Motor neuron (in vitro differentiated cells): ENCODE data around the gene KRTAP5-1. TPM values are rescaled to one million over a fixed set of nuclear protein-coding genes. Genes with fewer than 3 reads are reported as not detected.

Experiments used
- ATAC-seq, 8 experiments: fragments of 200-7000 bp; cut with Tn5 transposase; replicated peaks in 6 of 8; 2 replicates each; pipeline ENCODE4 v1.8.0; 2021; ENCODE audit warnings: mild to moderate bottlenecking in 8 of 8, moderate library complexity in 8 of 8
- H3K27ac ChIP-seq, 2 donors: fragments of 250-450 bp; sonication (Bioruptor Pico); 2 replicates each; pipeline ENCODE4 v1.9.0; 2021; ENCODE audit warnings: antibody characterized with exemption in 2 of 2, mild to moderate bottlenecking in 2 of 2, moderate library complexity in 1 of 2
- H3K4me1 ChIP-seq, 2 donors: fragments of 250-450 bp; sonication (Bioruptor Pico); replicated peaks in 1 of 2; 2 replicates each; pipeline ENCODE4 v1.6.1; 2021; ENCODE audit warnings: antibody characterized with exemption in 2 of 2, mild to moderate bottlenecking in 2 of 2, moderate library complexity in 1 of 2
- H3K4me3 ChIP-seq, 5 donors: fragments of 250-450 bp; sonication (Bioruptor Pico); 2 replicates each; pipeline ENCODE4 v1.9.0; 2021; ENCODE audit warnings: antibody characterized with exemption in 5 of 5, mild to moderate bottlenecking in 5 of 5, moderate library complexity in 4 of 5
- WGBS, 10 experiments: fragments of 450-650 bp; shearing (Covaris generic); methylation state at CpG; one replicate each; pipeline ENCODE4 v1.0.0; 2022; 5-methylcytosine and 5-hydroxymethylcytosine counted together
- in situ Hi-C, 9 experiments: fragments of 400-800 bp; cut with MboI; loops; one replicate each; pipeline ENCODE4 v1.15.0; 2021; ENCODE audit warnings: low sequenced_read_pairs in 9 of 9, low pct_unique_long_range_greater_than_20kb in 2 of 9; ENCODE audit not compliant: unreplicated experiment in 9 of 9
- total RNA-seq, 8 experiments: library from RNA; unstranded; fragments of 300-600 nt; gene quantifications; 2 replicates each; pipeline versions ENCODE4 v1.2.3 to v1.2.4, GENCODE V29; 2022

The KRTAP5-1 gene
- total RNA-seq, 8 experiments from 2014 or later, result 0.49 to 3.9 (median 2.6) TPM; not detected in 1

GRCh38 chr11:1548221-1549070 lies 36.6 kb downstream of the KRTAP5-1 start:
- peak; percentile 20 to 67 (median 54) for ATAC-seq
- Histone ChIP-seq H3K4me1 (peaks cover 26 to 35% of the 10 kb centered on the region in 2 donors), H3K27ac (peak overlapping the region in 1 of 2 donors; percentile 80), H3K4me3 (peak overlapping the region in 3 of 5 donors; percentile 1 to 45 (median 40))
- no CpG with 5 or more reads among the region's 34 CpGs for WGBS, 10 experiments
- in situ Hi-C loops, result no loop called here

- peak overlapping the region in 1 of 2 donors; percentile 80 for H3K27ac ChIP-seq
- in situ Hi-C loops, result no loop called here
- H3K4me3 ChIP-seq, result peak overlapping the region; percentile 31 to 45 (median 37)
- peak in 5 of 8 experiments; percentile 2 to 13 (median 2) for ATAC-seq
- H3K4me1 ChIP-seq, result peaks cover 24 to 28% of the 10 kb centered on the region in 2 donors
- WGBS, 10 experiments, result 50% methylated on average over 2 of the region's 33 CpGs; no CpG with 5 or more reads in 9 of the 10 experiments
Measured at GRCh38 chr11:1547467-1548098, 37.5 kb downstream of the KRTAP5-1 start.

GRCh38 chr11:1546536-1547466 lies 38.3 kb downstream of the KRTAP5-1 start:
- ATAC-seq, result peak; percentile 69 to 78 (median 74)
- peaks cover 21 to 23% of the 10 kb centered on the region in 2 donors for H3K4me1 ChIP-seq
- in situ Hi-C loops, result no loop called here
- peak overlapping the region; percentile 31 to 45 (median 37) for H3K4me3 ChIP-seq
- WGBS, 10 experiments, result 0% methylated on average over 1 of the region's 106 CpGs; no CpG with 5 or more reads in 9 of the 10 experiments
- peak overlapping the region in 1 of 2 donors; percentile 80 for H3K27ac ChIP-seq

GRCh38 chr11:1546077-1546535 lies 39.0 kb downstream of the KRTAP5-1 start:
- 0% methylated on average over 2 of the region's 18 CpGs; no CpG with 5 or more reads in 9 of the 10 experiments for WGBS, 10 experiments
- ATAC-seq, result no peak
- Histone ChIP-seq H3K4me1 (peaks cover 21 to 23% of the 10 kb centered on the region in 2 donors), H3K27ac (no peak overlapping the region), H3K4me3 (peak overlapping the region in 1 of 5 donors; percentile 45)
- in situ Hi-C loops, result no loop called here

GRCh38 chr11:1545432-1545831 lies 39.7 kb downstream of the KRTAP5-1 start:
- Histone ChIP-seq H3K27ac (no peak overlapping the region), H3K4me1 (peaks cover 21 to 23% of the 10 kb centered on the region in 2 donors), H3K4me3 (no peak overlapping the region)
- 15 to 43% (median 20%) methylated on average over 1 to 5 of the region's 5 CpGs; no CpG with 5 or more reads in 6 of the 10 experiments for WGBS, 10 experiments
- ATAC-seq, result no peak
- in situ Hi-C loops, result no loop called here

- ATAC-seq, result no peak
- WGBS, 10 experiments, result 80% methylated on average over 1 of the region's 6 CpGs; no CpG with 5 or more reads in 9 of the 10 experiments
- peaks cover 21 to 23% of the 10 kb centered on the region in 2 donors for H3K4me1 ChIP-seq
- no peak overlapping the region for H3K4me3 ChIP-seq
- H3K27ac ChIP-seq, result no peak overlapping the region
- in situ Hi-C loops, result no loop called here
Measured at GRCh38 chr11:1544536-1544935, 40.5 kb downstream of the KRTAP5-1 start.

GRCh38 chr11:1543606-1544263 lies 41.3 kb downstream of the KRTAP5-1 start:
- ATAC-seq, result no peak
- WGBS, 10 experiments, result 0 to 92% (median 27%) methylated on average over 1 to 3 of the region's 13 CpGs; no CpG with 5 or more reads in 3 of the 10 experiments
- H3K27ac ChIP-seq, result no peak overlapping the region
- in situ Hi-C loops, result no loop called here
- H3K4me3 ChIP-seq, result no peak overlapping the region
- H3K4me1 ChIP-seq, result peaks cover 15 to 18% of the 10 kb centered on the region in 2 donors

- H3K4me3 ChIP-seq, result no peak overlapping the region
- in situ Hi-C loops, result no loop called here
- no peak overlapping the region for H3K27ac ChIP-seq
- ATAC-seq, result no peak
- H3K4me1 ChIP-seq, result peaks cover under 1 to 3% of the 10 kb centered on the region in 2 donors
- 50 to 59% methylated on average over 2 to 4 of the region's 10 CpGs; no CpG with 5 or more reads in 8 of the 10 experiments for WGBS, 10 experiments
Measured at GRCh38 chr11:1542267-1542666, 42.8 kb downstream of the KRTAP5-1 start.

- WGBS, 10 experiments, result 0 to 84% (median 68%) methylated on average over 1 to 5 of the region's 22 CpGs; no CpG with 5 or more reads in 7 of the 10 experiments
- ATAC-seq, result peak in 5 of 8 experiments; percentile 24 to 59 (median 57)
- H3K4me3 ChIP-seq, result no peak overlapping the region
- no peaks in the 10 kb centered on the region for H3K4me1 ChIP-seq
- in situ Hi-C loops, result no loop called here
- H3K27ac ChIP-seq, result no peak overlapping the region
Measured at GRCh38 chr11:1541474-1542204, 43.4 kb downstream of the KRTAP5-1 start.

GRCh38 chr11:1540074-1540473 lies 45.0 kb downstream of the KRTAP5-1 start:
- 60 to 95% (median 76%) methylated on average over 1 to 6 of the region's 6 CpGs; no CpG with 5 or more reads in 2 of the 10 experiments for WGBS, 10 experiments
- in situ Hi-C loops, result no loop called here
- no peak overlapping the region for H3K27ac ChIP-seq
- H3K4me1 ChIP-seq, result no peaks in the 10 kb centered on the region
- no peak for ATAC-seq
- H3K4me3 ChIP-seq, result no peak overlapping the region

- in situ Hi-C loops, result no loop called here
- Histone ChIP-seq H3K4me1 (no peaks in the 10 kb centered on the region), H3K27ac (no peak overlapping the region), H3K4me3 (no peak overlapping the region)
- no peak for ATAC-seq
- WGBS, 10 experiments, result 42 to 71% (median 56%) methylated on average over 1 to 5 of the region's 5 CpGs; no CpG with 5 or more reads in 2 of the 10 experiments
Measured at GRCh38 chr11:1538153-1538552, 46.9 kb downstream of the KRTAP5-1 start.
